ENCODE data around the gene C6orf15.

C6orf15 gene

GRCh38 chr6:31122791-31123706 is 10.7 kb upstream of the C6orf15 start:
- no peak overlapping the region for H3K4me3 ChIP-seq (replicated peaks; ENCODE audit: low read depth, low read length)
- peaks cover 2% of the 10 kb centered on the region for H3K27me3 ChIP-seq (replicated peaks; ENCODE audit: control insufficient read depth, insufficient read depth, low read length)
- DNase-seq (ENCODE audit: extremely low read depth, insufficient read length): no peak
- TF ChIP-seq, protein P1, sequence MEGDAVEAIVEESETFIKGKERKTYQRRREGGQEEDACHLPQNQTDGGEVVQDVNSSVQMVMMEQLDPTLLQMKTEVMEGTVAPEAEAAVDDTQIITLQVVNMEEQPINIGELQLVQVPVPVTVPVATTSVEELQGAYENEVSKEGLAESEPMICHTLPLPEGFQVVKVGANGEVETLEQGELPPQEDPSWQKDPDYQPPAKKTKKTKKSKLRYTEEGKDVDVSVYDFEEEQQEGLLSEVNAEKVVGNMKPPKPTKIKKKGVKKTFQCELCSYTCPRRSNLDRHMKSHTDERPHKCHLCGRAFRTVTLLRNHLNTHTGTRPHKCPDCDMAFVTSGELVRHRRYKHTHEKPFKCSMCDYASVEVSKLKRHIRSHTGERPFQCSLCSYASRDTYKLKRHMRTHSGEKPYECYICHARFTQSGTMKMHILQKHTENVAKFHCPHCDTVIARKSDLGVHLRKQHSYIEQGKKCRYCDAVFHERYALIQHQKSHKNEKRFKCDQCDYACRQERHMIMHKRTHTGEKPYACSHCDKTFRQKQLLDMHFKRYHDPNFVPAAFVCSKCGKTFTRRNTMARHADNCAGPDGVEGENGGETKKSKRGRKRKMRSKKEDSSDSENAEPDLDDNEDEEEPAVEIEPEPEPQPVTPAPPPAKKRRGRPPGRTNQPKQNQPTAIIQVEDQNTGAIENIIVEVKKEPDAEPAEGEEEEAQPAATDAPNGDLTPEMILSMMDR (IDR thresholded peaks at IDR 0.05; ENCODE audit: insufficient read depth, low read length, poor library complexity, severe bottlenecking): no peak
- no peaks in the 10 kb centered on the region for H3K36me3 ChIP-seq (ENCODE audit: control insufficient read depth, insufficient read depth, low read length)

DNA sequence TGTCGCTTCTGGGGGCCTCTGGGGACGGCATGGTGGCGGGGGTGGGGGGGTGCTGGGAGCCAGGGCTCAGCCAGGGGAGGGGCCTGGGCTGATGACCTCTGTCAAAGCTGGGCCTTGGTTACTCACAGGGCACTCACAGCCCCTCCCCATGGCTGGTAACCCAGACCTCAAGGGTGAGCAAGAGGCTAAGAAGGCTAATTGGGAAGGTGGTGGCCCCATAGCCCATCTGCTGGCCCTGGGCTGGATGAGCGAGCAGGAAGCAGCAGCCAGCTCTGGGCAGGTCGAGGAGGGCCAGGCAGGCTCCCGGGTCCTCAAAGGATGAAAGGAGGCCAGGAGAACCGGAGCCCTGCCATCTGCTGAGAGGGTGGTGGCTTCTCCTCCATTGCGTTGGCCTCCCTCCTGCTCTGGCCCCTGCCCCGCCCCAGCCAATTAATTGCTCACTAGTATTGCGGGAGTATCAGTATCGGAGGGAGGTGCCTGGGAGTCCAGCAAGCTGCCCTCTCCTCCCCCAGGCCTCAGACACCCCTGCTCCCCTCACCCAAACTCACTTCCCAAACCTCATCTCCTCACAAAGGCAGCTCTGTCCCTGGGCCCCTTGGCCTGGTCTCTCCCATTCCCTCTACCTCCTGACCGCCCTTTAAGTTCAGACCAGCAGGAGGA is 8.9 kb upstream of the C6orf15 start:
- H3K36me3 ChIP-seq (ENCODE audit: control insufficient read depth, insufficient read depth, low read length): no peaks in the 10 kb centered on the region
- DNase-seq (ENCODE audit: extremely low read depth, insufficient read length): no peak
- H3K27me3 ChIP-seq (replicated peaks; ENCODE audit: control insufficient read depth, insufficient read depth, low read length): peaks cover 2% of the 10 kb centered on the region
- TF ChIP-seq, protein P1 (IDR thresholded peaks at IDR 0.05; ENCODE audit: insufficient read depth, low read length, poor library complexity, severe bottlenecking): no peak
- no peak overlapping the region for H3K4me3 ChIP-seq (replicated peaks; ENCODE audit: low read depth, low read length)

- peaks cover 3% of the 10 kb centered on the region for H3K27me3 ChIP-seq (replicated peaks; ENCODE audit: control insufficient read depth, insufficient read depth, low read length)
- no peak for DNase-seq (ENCODE audit: extremely low read depth, insufficient read length)
- no peaks in the 10 kb centered on the region for H3K36me3 ChIP-seq (ENCODE audit: control insufficient read depth, insufficient read depth, low read length)
- TF ChIP-seq, protein P1 (IDR thresholded peaks at IDR 0.05; ENCODE audit: insufficient read depth, low read length, poor library complexity, severe bottlenecking): no peak
- H3K4me3 ChIP-seq (replicated peaks; ENCODE audit: low read depth, low read length): no peak within 1 kb of the TSS
These were observed 8.0 kb upstream of the C6orf15 start, which contains the start of gene CDSN for GRCh38 chr6:31120151-31120915. Gene CDSN, minus strand, starts transcription at chr6:31120446. Its CDS starts 27 bp downstream, at chr6:31120419.

DNA sequence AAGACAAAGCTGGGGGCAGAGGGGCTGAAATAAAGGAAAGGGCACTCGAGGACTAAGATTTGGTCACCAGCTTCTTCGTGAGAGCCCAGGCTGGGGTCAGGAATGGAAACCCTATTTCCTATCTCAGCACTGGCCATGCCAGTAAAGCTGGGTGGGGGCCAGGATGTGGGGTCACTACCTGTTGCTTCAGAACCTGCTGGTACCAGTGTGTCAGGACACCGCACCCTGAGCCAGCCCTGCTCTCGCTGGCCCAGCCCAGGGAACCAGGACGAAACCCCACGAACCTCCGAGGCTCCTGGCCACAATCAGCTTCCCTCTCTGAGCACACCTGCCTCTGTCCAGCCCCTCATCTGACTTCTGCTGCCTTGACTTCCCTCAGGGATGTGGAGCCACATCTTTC is 5.8 kb upstream of the C6orf15 start:
- H3K4me3 ChIP-seq (replicated peaks; ENCODE audit: low read depth, low read length): no peak overlapping the region
- TF ChIP-seq, protein P1 (IDR thresholded peaks at IDR 0.05; ENCODE audit: insufficient read depth, low read length, poor library complexity, severe bottlenecking): no peak
- H3K36me3 ChIP-seq (ENCODE audit: control insufficient read depth, insufficient read depth, low read length): no peaks in the 10 kb centered on the region
- peaks cover 3% of the 10 kb centered on the region for H3K27me3 ChIP-seq (replicated peaks; ENCODE audit: control insufficient read depth, insufficient read depth, low read length)
- no peak for DNase-seq (ENCODE audit: extremely low read depth, insufficient read length)

DNA sequence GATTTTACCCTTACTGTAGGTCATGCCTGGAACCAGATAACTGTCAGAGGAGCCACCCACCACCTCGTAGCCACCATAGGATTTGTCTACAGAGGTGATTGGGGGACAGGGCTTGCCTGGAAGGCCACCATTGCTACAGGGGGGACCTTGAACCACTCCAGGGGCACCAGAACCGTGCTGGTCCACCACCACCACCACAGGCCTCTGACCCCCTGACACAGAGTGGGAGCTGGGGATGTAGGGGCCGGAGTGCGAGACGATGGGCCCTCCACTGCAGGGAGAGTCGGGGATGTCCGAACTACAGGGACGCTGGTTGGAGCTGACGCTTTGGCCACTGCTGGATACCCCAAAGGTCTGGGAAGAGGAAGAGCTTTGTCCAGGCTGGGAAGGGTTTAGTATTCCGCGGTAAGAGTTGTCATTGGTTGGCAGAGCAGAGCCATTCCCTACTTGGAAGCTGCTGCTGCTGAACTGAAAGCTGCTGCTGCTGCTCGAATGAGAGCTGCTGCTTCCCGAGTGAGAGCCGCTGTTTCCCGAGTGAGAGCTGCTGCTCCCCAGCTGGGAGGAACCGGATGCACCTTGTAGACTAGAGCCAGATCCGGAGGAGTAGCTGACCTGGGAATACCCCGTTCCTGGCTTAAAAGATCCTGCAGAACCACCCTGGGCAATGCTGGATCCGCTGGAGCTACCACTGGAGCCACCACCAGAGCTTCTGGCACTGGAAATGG is 4.4 kb upstream of the C6orf15 start:
- DNase-seq (ENCODE audit: extremely low read depth, insufficient read length): no peak
- TF ChIP-seq, protein P1 (IDR thresholded peaks at IDR 0.05; ENCODE audit: insufficient read depth, low read length, poor library complexity, severe bottlenecking): no peak
- Histone ChIP-seq H3K4me3 (replicated peaks; ENCODE audit: low read depth, low read length) (no peak overlapping the region), H3K36me3 (ENCODE audit: control insufficient read depth, insufficient read depth, low read length) (no peaks in the 10 kb centered on the region), H3K27me3 (replicated peaks; ENCODE audit: control insufficient read depth, insufficient read depth, low read length) (peaks cover 1% of the 10 kb centered on the region)
